SU-DHL-6 (cell line): ENCODE measurements around the gene HP1BP3.

ENCODE experiments used
- H2AFZ ChIP-seq: fragments of 200-600 bp; sonication (generic); 2 replicates; pipeline ENCODE4 v1.6.1; 2014; ENCODE audit warnings: low read depth, mild to moderate bottlenecking, moderate library complexity, mixed read lengths, antibody characterized with exemption, low read length; ENCODE audit not compliant: severe bottlenecking
- H3F3A ChIP-seq: fragments of 200-600 bp; shearing (Covaris generic); 2 replicates; pipeline ENCODE4 v1.6.0; 2016; ENCODE audit warnings: antibody characterized with exemption, mild to moderate bottlenecking; ENCODE audit not compliant: insufficient read depth
- H3K27ac ChIP-seq: fragments of 200-600 bp; sonication (generic); 2 replicates; pipeline ENCODE4 v1.5.1; 2016; ENCODE audit warnings: low read depth, mild to moderate bottlenecking, low read length, moderate library complexity, mixed read lengths
- H3K27me3 ChIP-seq: fragments of 200-600 bp; sonication (generic), shearing (Covaris generic); 2 replicates; pipeline ENCODE4 v1.6.0; 2014; ENCODE audit warnings: mild to moderate bottlenecking, low read length
- H3K36me3 ChIP-seq: fragments of 200-600 bp; sonication (generic); 2 replicates; pipeline ENCODE4 v1.6.1; 2014; ENCODE audit warnings: mild to moderate bottlenecking, low read length, mixed read lengths
- H3K4me2 ChIP-seq: fragments of 300-600, 200-600 bp; shearing (Covaris generic), sonication (generic); 2 replicates; pipeline ENCODE4 v1.6.0; 2014; ENCODE audit warnings: low read length, low read depth, mild to moderate bottlenecking; ENCODE audit not compliant: poor library complexity, severe bottlenecking
- H3K4me3 ChIP-seq: fragments of 200-600 bp; sonication (generic); 2 replicates; pipeline ENCODE4 v1.5.1; 2014; ENCODE audit warnings: antibody characterized with exemption, low read length, mild to moderate bottlenecking, mixed read lengths; ENCODE audit not compliant: insufficient read depth, poor library complexity, severe bottlenecking
- H3K79me2 ChIP-seq: fragments of 200-600 bp; sonication (generic); 2 replicates; pipeline ENCODE4 v1.6.1; 2014; ENCODE audit warnings: mild to moderate bottlenecking, low read length, moderate library complexity; ENCODE audit not compliant: insufficient read depth
- H3K9ac ChIP-seq: fragments of 200-600 bp; sonication (generic); 2 replicates; pipeline ENCODE4 v1.7.0; 2014; ENCODE audit warnings: mild to moderate bottlenecking, low read length
- H3K9me2 ChIP-seq: fragments of 200-600 bp; sonication (generic); replicated peaks from 2 replicates; pipeline ENCODE4 v1.6.1; 2014; ENCODE audit warnings: low read length; ENCODE audit not compliant: insufficient read depth
- H3K9me3 ChIP-seq: fragments of 200-600 bp; sonication (generic); 2 replicates; pipeline ENCODE4 v1.6.1; 2014; ENCODE audit warnings: low read length, mixed read lengths; ENCODE audit not compliant: insufficient read depth
- H4K20me1 ChIP-seq: fragments of 200-600 bp; sonication (generic); 2 replicates; pipeline ENCODE4 v1.6.1; 2014; ENCODE audit warnings: low read depth, mild to moderate bottlenecking, antibody characterized with exemption, low read length, moderate library complexity, mixed read lengths
- CTCF ChIP-seq: fragments of 200-600 bp; sonication (generic); IDR thresholded peaks from one replicate; pipeline ENCODE4 v1.5.1; 2017; ENCODE audit warnings: antibody characterized with exemption, mild to moderate bottlenecking, low read length, moderate library complexity; ENCODE audit not compliant: insufficient read depth, poor library complexity, severe bottlenecking
- EZH2phosphoT487 ChIP-seq: fragments of 200-600 bp; sonication (generic), shearing (Covaris generic); conservative IDR thresholded peaks from 2 replicates; pipeline ENCODE4 v1.6.1; 2018; ENCODE audit warnings: mild to moderate bottlenecking, antibody characterized with exemption, low read length, moderate library complexity, mixed read lengths

Gene HP1BP3

DNA sequence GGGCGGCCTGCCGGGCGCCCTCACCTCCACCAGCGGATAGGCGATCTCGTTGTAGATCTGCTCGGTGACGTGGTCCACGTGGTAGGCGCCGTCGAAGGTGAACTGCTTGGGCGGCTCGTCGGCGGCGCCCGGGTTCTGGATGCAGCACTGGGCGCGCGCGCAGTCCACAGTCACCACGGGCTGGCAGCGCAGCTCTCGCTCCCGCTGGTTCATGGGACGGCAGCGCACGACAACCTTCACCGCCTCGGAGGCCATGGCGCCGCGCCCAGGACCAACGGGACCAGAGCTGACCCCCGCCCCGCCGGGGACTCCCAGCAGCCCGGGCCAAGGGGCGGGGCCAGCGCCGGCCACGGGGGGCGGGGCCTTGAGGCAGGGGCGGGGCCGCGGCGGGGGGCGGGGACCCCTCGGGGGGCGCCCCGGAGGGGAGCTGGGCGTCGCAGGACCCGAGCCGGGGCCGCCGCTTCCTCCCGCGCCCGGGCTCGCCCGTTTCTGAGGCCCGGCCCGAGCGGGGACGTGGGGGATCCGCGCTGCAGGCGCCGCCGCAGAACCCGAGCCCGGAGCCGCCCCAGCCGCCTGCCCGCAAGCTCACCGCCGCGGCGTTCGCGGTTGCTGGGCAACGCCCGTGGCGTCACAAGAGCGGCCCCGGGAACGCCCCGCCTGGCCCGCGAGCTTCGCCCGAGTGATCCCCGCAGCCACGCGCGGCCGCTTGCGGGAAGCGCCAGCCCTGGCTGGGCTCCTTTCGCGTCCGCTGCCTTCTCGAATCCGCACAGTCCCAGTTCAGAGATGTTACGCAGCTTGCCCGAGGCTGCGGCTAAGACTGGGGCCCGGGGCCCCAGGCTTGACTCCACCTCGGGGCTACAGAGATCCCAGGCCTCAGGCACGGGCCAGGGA lies 69.4 kb downstream of the HP1BP3 start, which contains the start of gene KIF17:
Gene KIF17 (minus strand): TSS at position 556 of the 891 bp plus-strand sequence. CDS start 301 bp downstream, at position 255.
- peak within 1 kb of the TSS; percentile 15 for H3K4me2 ChIP-seq

GRCh38 chr1:20716232-20716631 lies 70.9 kb downstream of the HP1BP3 start:
- no peaks in the 10 kb centered on the region for H3F3A ChIP-seq
- no peaks in the 10 kb centered on the region for H3K9me3 ChIP-seq
- no peak overlapping the region for H3K9ac ChIP-seq
- H3K9me2 ChIP-seq, result no peaks in the 10 kb centered on the region
- no peaks in the 10 kb centered on the region for H3K36me3 ChIP-seq
- no peaks in the 10 kb centered on the region for H3K27me3 ChIP-seq
- no peak overlapping the region for H2AFZ ChIP-seq
- no peak overlapping the region for H3K4me3 ChIP-seq
- TF ChIP-seq CTCF (no peak), EZH2phosphoT487 (no peak)
- H3K79me2 ChIP-seq, result no peaks in the 10 kb centered on the region
- no peak overlapping the region for H3K4me2 ChIP-seq
- no peak overlapping the region for H3K27ac ChIP-seq
- H4K20me1 ChIP-seq, result no peaks in the 10 kb centered on the region

More for the DNA sequence above, 69.4 kb downstream of the HP1BP3 start, which contains the start of gene KIF17:
- Histone ChIP-seq H3K27me3 (no peaks in the 10 kb centered on the region), H3K9me2 (no peaks in the 10 kb centered on the region), H2AFZ (no peak within 1 kb of the TSS), H3K27ac (no peak within 1 kb of the TSS), H3K36me3 (no peaks in the 10 kb centered on the region), H3K4me3 (no peak within 1 kb of the TSS), H3K9ac (no peak within 1 kb of the TSS), H3K79me2 (no peaks in the 10 kb centered on the region), H3F3A (no peaks in the 10 kb centered on the region), H4K20me1 (no peaks in the 10 kb centered on the region), H3K9me3 (no peaks in the 10 kb centered on the region)
- TF ChIP-seq CTCF, result no peak
- TF ChIP-seq EZH2phosphoT487, result no peak

- no peaks in the 10 kb centered on the region for H3K36me3 ChIP-seq
- no peak for TF ChIP-seq CTCF
- TF ChIP-seq EZH2phosphoT487, result no peak
Observed at GRCh38 chr1:20715406-20715805, 71.7 kb downstream of the HP1BP3 start.

More at GRCh38 chr1:20715406-20715805, 71.7 kb downstream of the HP1BP3 start:
- no peak overlapping the region for H3K4me2 ChIP-seq
- no peaks in the 10 kb centered on the region for H3K27me3 ChIP-seq
- no peaks in the 10 kb centered on the region for H3K9me2 ChIP-seq
- H3K9ac ChIP-seq, result no peak overlapping the region
- H3K9me3 ChIP-seq, result no peaks in the 10 kb centered on the region
- no peaks in the 10 kb centered on the region for H3K79me2 ChIP-seq
- H2AFZ ChIP-seq, result no peak overlapping the region
- H3K4me3 ChIP-seq, result no peak overlapping the region
- H4K20me1 ChIP-seq, result no peaks in the 10 kb centered on the region
- no peak overlapping the region for H3K27ac ChIP-seq
- no peaks in the 10 kb centered on the region for H3F3A ChIP-seq
